ENCODE data around the gene TLE5.

The TLE5 gene

GRCh38 chr19:3020321-3020960, 41.9 kb downstream of the TLE5 start (continued):
- TF ChIP-seq ZFP3 (CRISPR knock-in tag; IDR thresholded peaks at IDR 0.05), result no peak
- no peak for TF ChIP-seq ISL1 (CRISPR knock-in tag; IDR thresholded peaks at IDR 0.05)
- no peak for TF ChIP-seq ZNF8 (CRISPR knock-in tag; IDR thresholded peaks at IDR 0.05)
- TF ChIP-seq CSDC2 (CRISPR knock-in tag; IDR thresholded peaks at IDR 0.05), result no peak
- TF ChIP-seq PPARA (CRISPR knock-in tag; IDR thresholded peaks at IDR 0.05; ENCODE audit: borderline replicate concordance), result no peak
- TF ChIP-seq TOX (CRISPR knock-in tag; IDR thresholded peaks at IDR 0.05; ENCODE audit: borderline replicate concordance), result no peak

GRCh38 chr19:3019211-3019854, 43.0 kb downstream of the TLE5 start:
- TF ChIP-seq TOX (CRISPR knock-in tag; IDR thresholded peaks at IDR 0.05; ENCODE audit: borderline replicate concordance), result no peak
- no peak for TF ChIP-seq OSR1 (CRISPR knock-in tag; IDR thresholded peaks at IDR 0.05)
- TF ChIP-seq ZFP3 (CRISPR knock-in tag; IDR thresholded peaks at IDR 0.05), result no peak
- no peak for ATAC-seq

GRCh38 chr19:3017923-3018322, 44.4 kb downstream of the TLE5 start:
- TF ChIP-seq ZC3H10 (CRISPR knock-in tag; IDR thresholded peaks at IDR 0.05), result no peak
- no peak for TF ChIP-seq ESRRG (CRISPR knock-in tag; IDR thresholded peaks at IDR 0.05)
- no peak for TF ChIP-seq BACH2 (CRISPR knock-in tag; IDR thresholded peaks at IDR 0.05; ENCODE audit: borderline replicate concordance)
- no peak for ATAC-seq

GRCh38 chr19:3015126-3016057, 46.9 kb downstream of the TLE5 start:
- no peak for ATAC-seq
- no peak for TF ChIP-seq PATZ1 (CRISPR knock-in tag; IDR thresholded peaks at IDR 0.05; ENCODE audit: borderline replicate concordance)
- no peak for TF ChIP-seq CSDC2 (CRISPR knock-in tag; IDR thresholded peaks at IDR 0.05)
- TF ChIP-seq POU6F1 (CRISPR knock-in tag; IDR thresholded peaks at IDR 0.05; ENCODE audit: borderline replicate concordance, low read depth), result no peak
- no peak for TF ChIP-seq TCF4 (CRISPR knock-in tag; IDR thresholded peaks at IDR 0.05; ENCODE audit: borderline replicate concordance)
- no peak for TF ChIP-seq ARNTL (CRISPR knock-in tag; IDR thresholded peaks at IDR 0.05; ENCODE audit: borderline replicate concordance, low read depth)
- TF ChIP-seq ESRRG (CRISPR knock-in tag; IDR thresholded peaks at IDR 0.05), result no peak

- ATAC-seq, result no peak
- TF ChIP-seq ZNF8 (CRISPR knock-in tag; IDR thresholded peaks at IDR 0.05) (no peak), TCF4 (CRISPR knock-in tag; IDR thresholded peaks at IDR 0.05; ENCODE audit: borderline replicate concordance) (no peak), ZC3H10 (CRISPR knock-in tag; IDR thresholded peaks at IDR 0.05) (no peak), ZFP30 (CRISPR knock-in tag; IDR thresholded peaks at IDR 0.05) (no peak), PATZ1 (CRISPR knock-in tag; IDR thresholded peaks at IDR 0.05; ENCODE audit: borderline replicate concordance) (no peak), ZNF70 (CRISPR knock-in tag; IDR thresholded peaks at IDR 0.05) (no peak), POU6F1 (CRISPR knock-in tag; IDR thresholded peaks at IDR 0.05; ENCODE audit: borderline replicate concordance, low read depth) (no peak), ISL1 (CRISPR knock-in tag; IDR thresholded peaks at IDR 0.05) (no peak), CSDC2 (CRISPR knock-in tag; IDR thresholded peaks at IDR 0.05) (no peak)
Measured at GRCh38 chr19:3014135-3014534, 48.2 kb downstream of the TLE5 start.

Data from SK-N-SH treated with all-trans-retinoic acid at 6 μM for 48 hours (cell line).